HEK293 (cell line): Measurements from ENCODE around the gene SORL1.

Source experiments
- PRDM1 ChIP-seq: fragments of 450-650 bp; formaldehyde crosslinking; IDR thresholded peaks from 2 replicates; pipeline ENCODE4; 2016; ENCODE audit warnings: missing biosample characterization, missing genetic modification characterization
- ZBTB17 ChIP-seq: fragments of 450-650 bp; formaldehyde crosslinking; IDR thresholded peaks from 2 replicates; pipeline ENCODE4 v1.5.1; 2016; ENCODE audit warnings: missing biosample characterization, missing genetic modification characterization
- ZFP41 ChIP-seq: fragments of 450-650 bp; formaldehyde crosslinking; IDR thresholded peaks from 2 replicates; pipeline ENCODE4 v1.5.1; 2016; ENCODE audit warnings: missing biosample characterization, missing genetic modification characterization, borderline replicate concordance
- ZNF121 ChIP-seq: fragments of 450-650 bp; formaldehyde crosslinking; IDR thresholded peaks from 2 replicates; pipeline ENCODE4 v1.5.1; 2016; ENCODE audit warnings: missing biosample characterization, missing genetic modification characterization
- ZNF394 ChIP-seq: fragments of 450-650 bp; formaldehyde crosslinking; IDR thresholded peaks from 2 replicates; pipeline ENCODE4 v1.5.1; 2016; ENCODE audit warnings: missing biosample characterization, missing genetic modification characterization, mild to moderate bottlenecking, moderate library complexity, borderline replicate concordance
- ZNF626 ChIP-seq: fragments of 450-650 bp; sonication (Bioruptor Pico); formaldehyde crosslinking; IDR thresholded peaks from 2 replicates; pipeline ENCODE4 v1.5.1; 2018; ENCODE audit warnings: missing biosample characterization, missing genetic modification characterization, inconsistent platforms
- TF ChIP-seq, protein P1 (sequence below): fragments of 450-650 bp; formaldehyde crosslinking; IDR thresholded peaks from 2 replicates; pipeline ENCODE4 v1.5.1; 2016; ENCODE audit warnings: missing biosample characterization, missing genetic modification characterization
- TF ChIP-seq, protein P2 (sequence below): fragments of 450-650 bp; formaldehyde crosslinking; IDR thresholded peaks from 2 replicates; pipeline ENCODE4 v1.5.1; 2016; ENCODE audit warnings: missing biosample characterization, missing genetic modification characterization
- TF ChIP-seq, protein P3 (sequence below): fragments of 450-650 bp; formaldehyde crosslinking; IDR thresholded peaks from 2 replicates; pipeline ENCODE4 v1.5.1; 2016; ENCODE audit warnings: missing biosample characterization, missing genetic modification characterization
- TF ChIP-seq, protein P4 (sequence below): fragments of 450-650 bp; formaldehyde crosslinking; IDR thresholded peaks from 2 replicates; pipeline ENCODE4 v1.5.1; 2016; ENCODE audit warnings: missing biosample characterization, missing genetic modification characterization

DNA sequence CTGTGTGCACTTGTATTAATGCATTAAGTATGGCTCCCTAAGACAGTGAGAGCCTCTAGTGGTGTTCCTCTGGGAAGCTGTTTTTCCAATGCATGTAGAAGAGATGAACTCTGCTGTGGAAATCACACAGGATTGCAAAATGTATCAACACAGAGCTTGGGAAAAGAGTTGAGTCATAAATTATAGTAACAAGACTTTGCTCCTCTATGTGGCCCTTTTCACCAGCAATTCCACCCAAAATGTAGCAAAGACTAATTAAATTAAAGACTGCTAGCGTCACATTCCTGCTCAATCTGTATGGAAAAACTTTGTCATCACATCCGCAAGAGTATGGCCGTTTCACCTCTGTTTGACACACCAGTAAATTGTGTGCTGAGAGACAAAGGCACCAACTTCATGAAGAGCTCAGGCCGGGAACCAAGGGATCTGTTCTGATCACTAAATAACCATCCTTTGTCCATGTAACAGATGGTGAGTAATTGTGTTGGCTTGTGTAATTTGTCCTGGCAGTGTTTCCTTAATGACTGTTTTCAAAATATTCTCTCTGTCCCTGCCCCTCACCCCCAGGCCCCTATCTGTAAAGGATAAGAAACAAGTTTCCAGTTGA lies 209.9 kb downstream of the SORL1 start:
- TF ChIP-seq ZFP41 (tag by site-specific recombination), result no peak
- TF ChIP-seq, protein P1, sequence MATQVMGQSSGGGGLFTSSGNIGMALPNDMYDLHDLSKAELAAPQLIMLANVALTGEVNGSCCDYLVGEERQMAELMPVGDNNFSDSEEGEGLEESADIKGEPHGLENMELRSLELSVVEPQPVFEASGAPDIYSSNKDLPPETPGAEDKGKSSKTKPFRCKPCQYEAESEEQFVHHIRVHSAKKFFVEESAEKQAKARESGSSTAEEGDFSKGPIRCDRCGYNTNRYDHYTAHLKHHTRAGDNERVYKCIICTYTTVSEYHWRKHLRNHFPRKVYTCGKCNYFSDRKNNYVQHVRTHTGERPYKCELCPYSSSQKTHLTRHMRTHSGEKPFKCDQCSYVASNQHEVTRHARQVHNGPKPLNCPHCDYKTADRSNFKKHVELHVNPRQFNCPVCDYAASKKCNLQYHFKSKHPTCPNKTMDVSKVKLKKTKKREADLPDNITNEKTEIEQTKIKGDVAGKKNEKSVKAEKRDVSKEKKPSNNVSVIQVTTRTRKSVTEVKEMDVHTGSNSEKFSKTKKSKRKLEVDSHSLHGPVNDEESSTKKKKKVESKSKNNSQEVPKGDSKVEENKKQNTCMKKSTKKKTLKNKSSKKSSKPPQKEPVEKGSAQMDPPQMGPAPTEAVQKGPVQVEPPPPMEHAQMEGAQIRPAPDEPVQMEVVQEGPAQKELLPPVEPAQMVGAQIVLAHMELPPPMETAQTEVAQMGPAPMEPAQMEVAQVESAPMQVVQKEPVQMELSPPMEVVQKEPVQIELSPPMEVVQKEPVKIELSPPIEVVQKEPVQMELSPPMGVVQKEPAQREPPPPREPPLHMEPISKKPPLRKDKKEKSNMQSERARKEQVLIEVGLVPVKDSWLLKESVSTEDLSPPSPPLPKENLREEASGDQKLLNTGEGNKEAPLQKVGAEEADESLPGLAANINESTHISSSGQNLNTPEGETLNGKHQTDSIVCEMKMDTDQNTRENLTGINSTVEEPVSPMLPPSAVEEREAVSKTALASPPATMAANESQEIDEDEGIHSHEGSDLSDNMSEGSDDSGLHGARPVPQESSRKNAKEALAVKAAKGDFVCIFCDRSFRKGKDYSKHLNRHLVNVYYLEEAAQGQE, result no peak
- TF ChIP-seq, protein P2, sequence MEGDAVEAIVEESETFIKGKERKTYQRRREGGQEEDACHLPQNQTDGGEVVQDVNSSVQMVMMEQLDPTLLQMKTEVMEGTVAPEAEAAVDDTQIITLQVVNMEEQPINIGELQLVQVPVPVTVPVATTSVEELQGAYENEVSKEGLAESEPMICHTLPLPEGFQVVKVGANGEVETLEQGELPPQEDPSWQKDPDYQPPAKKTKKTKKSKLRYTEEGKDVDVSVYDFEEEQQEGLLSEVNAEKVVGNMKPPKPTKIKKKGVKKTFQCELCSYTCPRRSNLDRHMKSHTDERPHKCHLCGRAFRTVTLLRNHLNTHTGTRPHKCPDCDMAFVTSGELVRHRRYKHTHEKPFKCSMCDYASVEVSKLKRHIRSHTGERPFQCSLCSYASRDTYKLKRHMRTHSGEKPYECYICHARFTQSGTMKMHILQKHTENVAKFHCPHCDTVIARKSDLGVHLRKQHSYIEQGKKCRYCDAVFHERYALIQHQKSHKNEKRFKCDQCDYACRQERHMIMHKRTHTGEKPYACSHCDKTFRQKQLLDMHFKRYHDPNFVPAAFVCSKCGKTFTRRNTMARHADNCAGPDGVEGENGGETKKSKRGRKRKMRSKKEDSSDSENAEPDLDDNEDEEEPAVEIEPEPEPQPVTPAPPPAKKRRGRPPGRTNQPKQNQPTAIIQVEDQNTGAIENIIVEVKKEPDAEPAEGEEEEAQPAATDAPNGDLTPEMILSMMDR, result no peak
- TF ChIP-seq, protein P3, sequence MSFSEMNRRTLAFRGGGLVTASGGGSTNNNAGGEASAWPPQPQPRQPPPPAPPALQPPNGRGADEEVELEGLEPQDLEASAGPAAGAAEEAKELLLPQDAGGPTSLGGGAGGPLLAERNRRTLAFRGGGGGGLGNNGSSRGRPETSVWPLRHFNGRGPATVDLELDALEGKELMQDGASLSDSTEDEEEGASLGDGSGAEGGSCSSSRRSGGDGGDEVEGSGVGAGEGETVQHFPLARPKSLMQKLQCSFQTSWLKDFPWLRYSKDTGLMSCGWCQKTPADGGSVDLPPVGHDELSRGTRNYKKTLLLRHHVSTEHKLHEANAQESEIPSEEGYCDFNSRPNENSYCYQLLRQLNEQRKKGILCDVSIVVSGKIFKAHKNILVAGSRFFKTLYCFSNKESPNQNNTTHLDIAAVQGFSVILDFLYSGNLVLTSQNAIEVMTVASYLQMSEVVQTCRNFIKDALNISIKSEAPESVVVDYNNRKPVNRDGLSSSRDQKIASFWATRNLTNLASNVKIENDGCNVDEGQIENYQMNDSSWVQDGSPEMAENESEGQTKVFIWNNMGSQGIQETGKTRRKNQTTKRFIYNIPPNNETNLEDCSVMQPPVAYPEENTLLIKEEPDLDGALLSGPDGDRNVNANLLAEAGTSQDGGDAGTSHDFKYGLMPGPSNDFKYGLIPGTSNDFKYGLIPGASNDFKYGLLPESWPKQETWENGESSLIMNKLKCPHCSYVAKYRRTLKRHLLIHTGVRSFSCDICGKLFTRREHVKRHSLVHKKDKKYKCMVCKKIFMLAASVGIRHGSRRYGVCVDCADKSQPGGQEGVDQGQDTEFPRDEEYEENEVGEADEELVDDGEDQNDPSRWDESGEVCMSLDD (tag by site-specific recombination), result no peak
- no peak for TF ChIP-seq ZNF121 (tag by site-specific recombination)
- no peak for TF ChIP-seq ZNF626 (tag by site-specific recombination)
- TF ChIP-seq ZBTB17 (tag by site-specific recombination), result no peak
- no peak for TF ChIP-seq PRDM1 (tag by site-specific recombination)
- TF ChIP-seq, protein P4, sequence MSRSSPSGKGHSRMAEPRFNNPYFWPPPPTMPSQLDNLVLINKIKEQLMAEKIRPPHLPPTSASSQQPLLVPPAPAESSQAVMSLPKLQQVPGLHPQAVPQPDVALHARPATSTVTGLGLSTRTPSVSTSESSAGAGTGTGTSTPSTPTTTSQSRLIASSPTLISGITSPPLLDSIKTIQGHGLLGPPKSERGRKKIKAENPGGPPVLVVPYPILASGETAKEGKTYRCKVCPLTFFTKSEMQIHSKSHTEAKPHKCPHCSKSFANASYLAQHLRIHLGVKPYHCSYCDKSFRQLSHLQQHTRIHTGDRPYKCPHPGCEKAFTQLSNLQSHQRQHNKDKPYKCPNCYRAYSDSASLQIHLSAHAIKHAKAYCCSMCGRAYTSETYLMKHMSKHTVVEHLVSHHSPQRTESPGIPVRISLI (tag by site-specific recombination), result no peak
- TF ChIP-seq ZNF394 (tag by site-specific recombination), result no peak
